Mesothelial cell of epicardium (in vitro differentiated cells): ENCODE measurements around the gene ULK4. TPM values are rescaled to one million over a fixed set of nuclear protein-coding genes. Genes with fewer than 3 reads are reported as not detected.

Source experiments
- DNase-seq, 2 experiments: peaks; one replicate each; pipeline ENCODE4 v3.0.0; 2021; ENCODE audit warnings: low spot score in 2 of 2; ENCODE audit not compliant: unreplicated experiment in 2 of 2
- H3K27ac Mint-ChIP-seq: 2 replicates; pipeline ENCODE4 v1.8.0; 2021; ENCODE audit warnings: mixed read lengths
- H3K27me3 Mint-ChIP-seq: 2 replicates; pipeline ENCODE4 v1.8.0; 2021; ENCODE audit warnings: low read depth, mixed read lengths
- H3K36me3 Mint-ChIP-seq: 2 replicates; pipeline ENCODE4 v1.8.0; 2021; ENCODE audit warnings: mixed read lengths
- H3K4me1 Mint-ChIP-seq: 2 replicates; pipeline ENCODE4 v1.8.0; 2021; ENCODE audit warnings: mixed read lengths
- H3K4me3 Mint-ChIP-seq: 2 replicates; pipeline ENCODE4 v1.8.0; 2021; ENCODE audit warnings: mild to moderate bottlenecking, moderate library complexity, mixed read lengths
- H3K9me3 Mint-ChIP-seq: 2 replicates; pipeline ENCODE4 v1.8.0; 2021; ENCODE audit warnings: mixed read lengths
- total RNA-seq: library from RNA; stranded (reverse); gene quantifications from 3 replicates; pipeline ENCODE4 v1.2.1, GENCODE V29; 2021
- TF ChIP-seq, protein P1 (sequence below): fragments of 200-600 bp; sonication (generic); IDR thresholded peaks from one replicate; pipeline ENCODE4 v1.5.0; 2021; ENCODE audit warnings: antibody characterized with exemption; ENCODE audit not compliant: unreplicated experiment

ULK4 gene
- total RNA-seq, 1 donor from 2014 or later = 10.7 TPM

DNA sequence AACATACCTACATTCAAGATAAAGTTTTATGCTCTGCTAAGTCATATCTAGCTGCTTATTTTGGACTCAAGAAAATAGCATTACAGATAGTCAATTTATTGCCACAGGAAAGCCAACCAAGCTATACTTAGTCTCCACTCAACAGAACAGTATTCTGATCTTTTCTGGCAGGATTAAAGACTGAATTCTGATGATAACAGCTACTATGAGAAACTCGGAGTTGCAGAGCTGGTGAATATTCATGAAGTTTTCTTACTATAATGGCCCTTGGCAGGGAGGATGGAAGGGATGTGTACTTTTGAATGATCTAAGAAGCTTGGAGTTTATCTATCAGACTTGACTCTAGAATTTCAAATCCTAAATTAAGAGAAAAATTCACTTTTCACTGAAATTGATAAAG, 524.9 kb downstream of the ULK4 start:
- Mint-ChIP-seq H3K27ac (no peak overlapping the region), H3K27me3 (no peaks in the 10 kb centered on the region), H3K36me3 (no peaks in the 10 kb centered on the region), H3K4me1 (no peaks in the 10 kb centered on the region), H3K4me3 (no peak overlapping the region), H3K9me3 (peaks cover 29% of the 10 kb centered on the region)
- DNase-seq = no peak
- TF ChIP-seq, protein P1, sequence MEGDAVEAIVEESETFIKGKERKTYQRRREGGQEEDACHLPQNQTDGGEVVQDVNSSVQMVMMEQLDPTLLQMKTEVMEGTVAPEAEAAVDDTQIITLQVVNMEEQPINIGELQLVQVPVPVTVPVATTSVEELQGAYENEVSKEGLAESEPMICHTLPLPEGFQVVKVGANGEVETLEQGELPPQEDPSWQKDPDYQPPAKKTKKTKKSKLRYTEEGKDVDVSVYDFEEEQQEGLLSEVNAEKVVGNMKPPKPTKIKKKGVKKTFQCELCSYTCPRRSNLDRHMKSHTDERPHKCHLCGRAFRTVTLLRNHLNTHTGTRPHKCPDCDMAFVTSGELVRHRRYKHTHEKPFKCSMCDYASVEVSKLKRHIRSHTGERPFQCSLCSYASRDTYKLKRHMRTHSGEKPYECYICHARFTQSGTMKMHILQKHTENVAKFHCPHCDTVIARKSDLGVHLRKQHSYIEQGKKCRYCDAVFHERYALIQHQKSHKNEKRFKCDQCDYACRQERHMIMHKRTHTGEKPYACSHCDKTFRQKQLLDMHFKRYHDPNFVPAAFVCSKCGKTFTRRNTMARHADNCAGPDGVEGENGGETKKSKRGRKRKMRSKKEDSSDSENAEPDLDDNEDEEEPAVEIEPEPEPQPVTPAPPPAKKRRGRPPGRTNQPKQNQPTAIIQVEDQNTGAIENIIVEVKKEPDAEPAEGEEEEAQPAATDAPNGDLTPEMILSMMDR = no peak

DNA sequence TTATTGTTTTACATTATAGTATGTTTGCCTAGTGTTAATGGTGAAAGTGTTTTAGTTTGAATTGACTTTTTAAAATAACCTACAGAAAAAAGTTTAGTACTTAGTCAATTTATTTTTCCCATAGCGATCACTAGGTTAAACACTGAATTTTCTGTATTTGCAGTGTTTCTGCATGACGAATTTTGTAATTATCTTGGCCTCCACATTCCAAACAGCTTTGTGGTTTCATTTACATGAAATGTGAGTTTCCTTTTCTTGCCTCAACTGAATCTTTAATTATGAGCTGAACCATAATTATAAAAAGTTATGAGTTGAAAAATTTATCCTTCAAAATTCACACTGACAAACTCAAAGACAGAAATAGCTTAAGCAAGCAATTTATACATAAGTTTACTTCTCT, 527.1 kb downstream of the ULK4 start:
- Mint-ChIP-seq H3K36me3 (no peaks in the 10 kb centered on the region), H3K9me3 (peaks cover 16% of the 10 kb centered on the region), H3K27ac (no peak overlapping the region), H3K27me3 (no peaks in the 10 kb centered on the region), H3K4me3 (no peak overlapping the region), H3K4me1 (no peaks in the 10 kb centered on the region)
- TF ChIP-seq, protein P1 = no peak
- DNase-seq = no peak

DNA sequence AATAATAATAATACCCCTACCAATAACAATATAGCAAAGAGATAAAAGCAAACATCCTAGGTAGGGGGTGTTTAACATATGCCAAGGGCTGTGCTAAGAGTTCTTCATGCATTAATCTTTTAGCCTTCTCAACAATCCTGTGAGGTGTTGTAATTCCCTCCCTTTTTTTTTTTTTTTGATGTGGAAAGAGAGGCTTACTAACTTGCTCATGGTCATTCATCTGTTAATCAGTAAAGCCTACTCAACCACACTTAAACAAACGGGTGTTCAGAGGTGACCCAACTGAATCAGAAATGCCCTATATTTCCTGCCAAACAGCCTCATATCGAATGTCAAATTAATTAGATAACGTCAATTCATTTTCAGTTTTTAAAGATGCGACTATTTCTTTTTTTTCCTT, 530.5 kb downstream of the ULK4 start:
- Mint-ChIP-seq H3K27me3 (no peaks in the 10 kb centered on the region), H3K27ac (no peak overlapping the region), H3K36me3 (peaks cover 2% of the 10 kb centered on the region), H3K4me1 (no peaks in the 10 kb centered on the region), H3K9me3 (peaks cover 40% of the 10 kb centered on the region), H3K4me3 (no peak overlapping the region)
- DNase-seq = no peak
- TF ChIP-seq, protein P1 = no peak

DNA sequence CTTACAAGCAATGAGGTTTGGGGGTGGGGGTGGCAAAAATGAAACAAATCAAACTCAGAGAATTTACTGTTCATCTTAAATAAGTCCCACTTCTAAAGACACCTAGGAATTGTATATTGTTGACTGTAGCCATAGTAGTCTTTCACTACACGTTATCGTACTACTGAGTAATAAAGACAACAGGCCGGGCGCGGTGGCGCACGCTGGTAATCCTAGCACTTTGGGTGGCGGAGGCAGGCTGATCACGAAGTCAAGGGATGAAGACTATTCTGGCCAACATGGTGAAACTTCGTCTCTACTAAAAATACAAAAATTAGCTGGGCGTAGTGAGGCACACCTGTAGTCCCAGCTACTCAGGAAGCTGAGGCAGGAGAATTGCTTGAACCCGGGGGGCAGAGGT, 531.0 kb downstream of the ULK4 start:
- Mint-ChIP-seq H3K4me3 (no peak overlapping the region), H3K36me3 (peaks cover 5% of the 10 kb centered on the region), H3K27ac (no peak overlapping the region), H3K27me3 (no peaks in the 10 kb centered on the region), H3K9me3 (peaks cover 45% of the 10 kb centered on the region), H3K4me1 (no peaks in the 10 kb centered on the region)
- DNase-seq = no peak
- TF ChIP-seq, protein P1 = no peak

DNA sequence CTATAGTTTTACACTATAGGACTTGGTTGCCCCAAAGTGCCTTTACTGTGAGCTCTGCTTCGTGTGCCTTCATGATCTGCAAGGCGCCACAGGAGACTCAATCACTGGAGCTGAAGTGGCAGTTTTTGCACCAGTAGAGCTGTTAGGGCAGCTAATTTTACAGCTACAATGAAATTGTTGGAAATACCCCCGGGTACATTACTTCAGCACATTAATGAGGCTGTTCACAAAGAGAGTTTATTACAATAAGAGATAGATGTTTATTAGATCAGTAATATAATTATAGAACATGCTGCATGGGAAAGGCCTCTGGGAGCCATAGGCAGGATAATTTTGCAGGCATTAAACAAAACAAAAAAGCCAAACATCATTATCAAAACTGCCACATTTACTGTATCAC, 531.5 kb downstream of the ULK4 start:
- no peak for DNase-seq
- no peak overlapping the region for H3K27ac Mint-ChIP-seq
- no peak overlapping the region for H3K4me3 Mint-ChIP-seq
- peaks cover 5% of the 10 kb centered on the region for H3K36me3 Mint-ChIP-seq
- H3K4me1 Mint-ChIP-seq = no peaks in the 10 kb centered on the region
- H3K27me3 Mint-ChIP-seq = no peaks in the 10 kb centered on the region
- peaks cover 49% of the 10 kb centered on the region for H3K9me3 Mint-ChIP-seq
- TF ChIP-seq, protein P1 = no peak

DNA sequence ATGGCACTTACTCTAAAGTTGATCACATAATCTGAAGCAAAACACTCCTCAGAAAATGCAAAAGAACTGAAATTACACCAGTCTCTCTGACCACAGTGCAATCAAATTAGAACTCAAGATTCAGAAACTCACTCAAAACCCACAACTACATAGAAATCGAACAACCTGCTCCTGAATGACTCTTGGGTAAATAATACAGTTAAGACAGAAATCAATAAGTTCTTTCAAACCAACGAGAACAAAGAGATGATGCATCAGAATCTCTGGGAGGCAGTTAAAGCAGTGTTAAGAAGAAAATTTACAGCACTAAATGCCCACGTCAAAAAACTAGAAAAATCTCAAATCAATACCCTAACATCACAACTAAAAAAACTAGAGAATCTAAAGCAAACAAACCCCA, 535.4 kb downstream of the ULK4 start:
- no peak overlapping the region for H3K4me3 Mint-ChIP-seq
- TF ChIP-seq, protein P1 = no peak
- peaks cover 42% of the 10 kb centered on the region for H3K9me3 Mint-ChIP-seq
- H3K27ac Mint-ChIP-seq = no peak overlapping the region
- no peak for DNase-seq
- no peaks in the 10 kb centered on the region for H3K27me3 Mint-ChIP-seq
- peaks cover 5% of the 10 kb centered on the region for H3K36me3 Mint-ChIP-seq
- no peaks in the 10 kb centered on the region for H3K4me1 Mint-ChIP-seq
